Uterus (tissue), 4 donors: ENCODE data around the gene CAMK2G. TPM values are rescaled to one million over a fixed set of nuclear protein-coding genes. Genes with fewer than 3 reads are reported as not detected.

ENCODE experiments used
- DNase-seq, 2 donors: peaks; one replicate each; pipeline ENCODE4 v3.0.0-alpha.2; 2019 to 2020
- H3K27ac ChIP-seq, 2 donors: fragments of 200-600 bp; sonication (generic); 1 replicate in 1 of 2; 2 replicates in 1 of 2; pipeline ENCODE4 v1.5.1; 2016 to 2018
- H3K27me3 ChIP-seq, 2 donors: fragments of 200-600 bp; sonication (generic); one replicate each; pipeline ENCODE4 v1.5.1; 2018 to 2019; ENCODE audit warnings: control low read depth in 1 of 2
- H3K36me3 ChIP-seq, 2 donors: fragments of 200-600 bp; sonication (generic); one replicate each; pipeline ENCODE4 v1.5.1; 2019; ENCODE audit warnings: control low read depth in 1 of 2
- H3K4me1 ChIP-seq, 2 donors: fragments of 200-600 bp; sonication (generic); one replicate each; pipeline ENCODE4 v1.5.1; 2018 to 2019; ENCODE audit warnings: control low read depth in 1 of 2
- H3K4me3 ChIP-seq, 2 donors: fragments of 200-600 bp; sonication (generic); 1 replicate in 1 of 2; 2 replicates in 1 of 2; pipeline ENCODE4 v1.5.1; 2018 to 2019; ENCODE audit warnings: mild to moderate bottlenecking in 1 of 2
- H3K9me3 ChIP-seq, 2 donors: fragments of 200-600 bp; sonication (generic); one replicate each; pipeline ENCODE4 v1.5.1; 2019; ENCODE audit warnings: control low read depth in 1 of 2
- CTCF ChIP-seq, 4 experiments: fragments of 200-600 bp in 2 of 4; fragments of 450-650 bp in 2 of 4; sonication (generic) in 2 of 4; IDR thresholded peaks; one replicate each; pipeline ENCODE4 v1.5.1; 2016 to 2019; ENCODE audit warnings: antibody characterized with exemption in 4 of 4, mild to moderate bottlenecking in 2 of 4, moderate library complexity in 1 of 4
- POLR2A ChIP-seq, 2 donors: fragments of 450-650 bp; IDR thresholded peaks; one replicate each; pipeline ENCODE4 v1.6.1; 2016; ENCODE audit warnings: antibody characterized with exemption in 2 of 2, mild to moderate bottlenecking in 1 of 2, moderate library complexity in 1 of 2
- intact Hi-C: fragments of 100-400 bp; cut with DNase I; formaldehyde crosslinking; loops from one replicate; pipeline ENCODE4 v1.15.1; 2023; ENCODE audit warnings: low total_unique reads
- total RNA-seq, 4 donors: library from RNA; depleted of rRNA in 3 of 4; stranded (reverse); fragments of >200 nt in 3 of 4; gene quantifications; one replicate each; pipeline versions ENCODE4 v1.1.0 to v1.2.4, GENCODE V29; 2014 to 2023
- donor health status: DM: yes; HTN: yes; CAD: no.

The CAMK2G gene
- total RNA-seq, 4 donors from 2014 or later = 17.9 to 79.9 (median 40.0) TPM

DNA sequence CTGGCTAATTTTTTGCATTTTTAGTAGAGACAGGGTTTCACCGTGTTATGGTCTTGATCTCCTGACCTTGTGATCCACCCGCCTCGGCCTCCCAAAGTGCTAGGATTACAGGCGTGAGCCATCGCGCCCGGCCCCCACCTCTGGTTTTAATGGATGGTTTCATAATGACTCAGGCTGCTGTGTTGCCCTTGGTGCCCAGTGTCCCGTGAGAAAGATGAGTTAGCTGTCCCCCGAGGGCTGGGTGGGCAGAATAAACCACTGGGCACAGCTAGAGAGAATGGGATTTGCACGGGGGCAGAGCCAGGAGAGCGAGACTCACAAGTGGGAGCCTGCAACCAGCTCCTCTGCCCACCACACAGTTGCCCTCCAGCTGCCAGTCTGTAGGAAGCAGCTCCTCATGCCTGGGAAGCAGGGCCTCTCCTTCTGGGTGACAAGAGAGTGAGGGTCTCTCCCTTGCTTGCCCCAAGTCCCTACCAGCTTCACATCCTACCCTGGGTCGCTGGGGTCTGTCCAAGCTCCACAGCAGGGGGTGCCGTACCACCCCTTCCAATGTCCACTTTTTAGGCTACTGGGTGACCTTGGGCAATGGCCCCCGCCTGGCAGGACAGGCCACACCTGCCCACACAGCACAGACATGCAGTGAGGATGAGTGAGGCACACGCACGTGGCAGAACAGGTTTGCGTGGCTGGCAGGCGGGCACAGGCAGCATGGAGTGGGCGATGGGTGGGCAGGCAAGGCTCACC lies 46.8 kb downstream of the CAMK2G start:
- H3K4me3 ChIP-seq = no peak overlapping the region
- intact Hi-C loops = no loop called here
- H3K36me3 ChIP-seq = no peaks in the 10 kb centered on the region
- H3K27ac ChIP-seq = no peak overlapping the region
- no peaks in the 10 kb centered on the region for H3K4me1 ChIP-seq
- H3K9me3 ChIP-seq = no peaks in the 10 kb centered on the region
- DNase-seq = no peak
- H3K27me3 ChIP-seq = no peaks in the 10 kb centered on the region
- TF ChIP-seq CTCF (IDR thresholded peaks at IDR 0.05) (no peak), POLR2A (IDR thresholded peaks at IDR 0.05) (no peak)

DNA sequence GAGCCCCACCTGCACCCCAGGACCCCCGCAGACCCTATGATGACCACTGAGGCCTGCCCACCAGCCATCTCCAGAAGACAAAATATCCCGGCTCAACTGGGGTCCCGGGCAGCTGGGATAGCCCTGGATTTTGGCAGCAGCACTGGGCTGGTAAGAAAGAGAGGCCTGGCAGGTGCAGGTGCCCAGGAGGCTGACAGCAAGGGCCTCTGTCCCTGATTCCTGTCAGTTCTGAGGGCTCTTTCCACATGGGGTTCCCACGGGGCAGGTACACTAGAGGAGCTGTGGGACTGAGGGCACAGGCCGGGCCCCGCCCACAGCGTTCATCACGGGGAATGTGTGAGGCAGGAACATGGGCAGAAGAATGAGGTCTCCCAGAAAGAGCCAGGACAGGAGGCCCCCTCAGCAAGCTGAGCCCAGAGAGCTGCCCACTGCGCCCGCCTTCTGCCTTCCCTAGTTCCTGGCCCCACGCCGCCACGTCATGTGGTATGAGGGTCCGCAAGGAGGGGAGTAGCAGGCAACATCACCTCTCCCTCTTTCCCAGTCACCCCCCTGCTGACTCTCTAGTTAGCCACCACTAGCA lies 50.1 kb downstream of the CAMK2G start:
- no peak for TF ChIP-seq POLR2A (IDR thresholded peaks at IDR 0.05)
- TF ChIP-seq CTCF (IDR thresholded peaks at IDR 0.05) = no peak
- Histone ChIP-seq H3K27me3 (no peaks in the 10 kb centered on the region), H3K4me1 (no peaks in the 10 kb centered on the region), H3K27ac (no peak overlapping the region), H3K36me3 (no peaks in the 10 kb centered on the region), H3K4me3 (no peak overlapping the region), H3K9me3 (no peaks in the 10 kb centered on the region)
- DNase-seq = no peak
- intact Hi-C loops = no loop called here

DNA sequence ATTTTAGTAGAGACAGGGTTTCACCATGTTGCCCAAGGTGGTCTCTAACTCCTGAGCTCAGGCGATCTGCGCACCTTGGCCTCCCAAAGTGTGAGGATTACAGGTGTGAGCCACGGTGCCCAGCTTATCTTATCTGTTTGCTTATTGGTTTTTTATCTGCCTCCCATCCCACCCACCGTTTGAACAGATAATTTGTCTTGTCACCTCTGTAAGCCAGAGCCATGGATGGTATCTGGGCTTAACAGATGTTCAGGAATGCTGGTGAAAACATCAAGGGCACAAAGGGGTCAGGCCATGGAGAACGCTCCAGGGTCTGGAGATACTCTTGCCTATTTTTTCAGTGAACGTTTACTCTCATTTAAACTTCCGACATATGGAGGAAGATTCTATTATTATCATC lies 51.0 kb downstream of the CAMK2G start:
- H3K27ac ChIP-seq = no peak overlapping the region
- no peaks in the 10 kb centered on the region for H3K9me3 ChIP-seq
- H3K36me3 ChIP-seq = no peaks in the 10 kb centered on the region
- intact Hi-C loops = no loop called here
- H3K4me1 ChIP-seq = no peaks in the 10 kb centered on the region
- no peak for TF ChIP-seq POLR2A (IDR thresholded peaks at IDR 0.05)
- TF ChIP-seq CTCF (IDR thresholded peaks at IDR 0.05) = no peak
- no peak for DNase-seq
- no peak overlapping the region for H3K4me3 ChIP-seq
- no peaks in the 10 kb centered on the region for H3K27me3 ChIP-seq

DNA sequence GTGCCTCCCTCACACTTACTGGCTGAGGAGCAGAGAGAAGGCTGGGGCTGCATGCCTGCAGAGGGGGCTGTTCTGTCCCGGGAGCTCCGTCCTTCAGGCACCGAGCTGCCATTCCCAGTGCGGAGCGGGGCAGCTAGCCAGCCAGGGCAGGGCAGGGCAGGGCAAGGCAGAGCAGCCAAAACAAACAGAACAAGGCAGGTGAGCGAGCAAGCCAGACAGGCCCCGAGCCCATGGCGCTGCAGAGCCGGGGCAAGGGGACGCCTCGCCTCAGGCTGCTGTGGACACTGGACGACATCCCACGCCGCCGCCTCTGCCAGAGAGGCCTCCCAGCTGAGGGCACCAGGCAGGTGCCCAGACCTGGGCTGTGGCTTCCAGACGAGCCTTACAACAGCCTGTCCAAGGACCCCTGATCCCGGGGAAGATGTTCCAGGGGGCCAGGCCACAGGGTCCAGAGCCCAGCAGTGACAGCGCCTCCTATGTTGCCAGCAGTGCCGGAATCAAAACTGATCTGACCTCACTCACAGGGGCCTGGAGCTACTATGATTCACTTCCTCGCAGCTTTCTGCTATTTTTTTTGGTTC lies 54.8 kb downstream of the CAMK2G start:
- no peak for DNase-seq
- peak overlapping the region in 1 of 2 donors; percentile 9 for H3K27ac ChIP-seq
- H3K36me3 ChIP-seq = no peaks in the 10 kb centered on the region
- no peaks in the 10 kb centered on the region for H3K27me3 ChIP-seq
- intact Hi-C loops = no loop called here
- H3K4me3 ChIP-seq = no peak overlapping the region
- H3K9me3 ChIP-seq = no peaks in the 10 kb centered on the region
- TF ChIP-seq CTCF (IDR thresholded peaks at IDR 0.05) = no peak
- no peak for TF ChIP-seq POLR2A (IDR thresholded peaks at IDR 0.05)
- H3K4me1 ChIP-seq = no peaks in the 10 kb centered on the region

GRCh38 chr10:73819081-73819480 lies 55.3 kb downstream of the CAMK2G start:
- no peaks in the 10 kb centered on the region for H3K9me3 ChIP-seq
- DNase-seq = no peak
- no peak overlapping the region for H3K27ac ChIP-seq
- H3K36me3 ChIP-seq = no peaks in the 10 kb centered on the region
- TF ChIP-seq POLR2A (IDR thresholded peaks at IDR 0.05) (no peak), CTCF (IDR thresholded peaks at IDR 0.05) (no peak)
- no peaks in the 10 kb centered on the region for H3K4me1 ChIP-seq
- H3K4me3 ChIP-seq = no peak overlapping the region
- H3K27me3 ChIP-seq = no peaks in the 10 kb centered on the region
- intact Hi-C loops = no loop called here
